Hair follicular keratinocyte (primary cell): ENCODE data around the gene CUX1. TPM values are rescaled to one million over a fixed set of nuclear protein-coding genes. Genes with fewer than 3 reads are reported as not detected.

Experiments
- total RNA-seq: library from RNA; depleted of rRNA; stranded (reverse); fragments of >200 nt; gene quantifications from 2 replicates; pipeline ENCODE4 v1.2.3, GENCODE V29; 2015

CUX1 gene, protein sequence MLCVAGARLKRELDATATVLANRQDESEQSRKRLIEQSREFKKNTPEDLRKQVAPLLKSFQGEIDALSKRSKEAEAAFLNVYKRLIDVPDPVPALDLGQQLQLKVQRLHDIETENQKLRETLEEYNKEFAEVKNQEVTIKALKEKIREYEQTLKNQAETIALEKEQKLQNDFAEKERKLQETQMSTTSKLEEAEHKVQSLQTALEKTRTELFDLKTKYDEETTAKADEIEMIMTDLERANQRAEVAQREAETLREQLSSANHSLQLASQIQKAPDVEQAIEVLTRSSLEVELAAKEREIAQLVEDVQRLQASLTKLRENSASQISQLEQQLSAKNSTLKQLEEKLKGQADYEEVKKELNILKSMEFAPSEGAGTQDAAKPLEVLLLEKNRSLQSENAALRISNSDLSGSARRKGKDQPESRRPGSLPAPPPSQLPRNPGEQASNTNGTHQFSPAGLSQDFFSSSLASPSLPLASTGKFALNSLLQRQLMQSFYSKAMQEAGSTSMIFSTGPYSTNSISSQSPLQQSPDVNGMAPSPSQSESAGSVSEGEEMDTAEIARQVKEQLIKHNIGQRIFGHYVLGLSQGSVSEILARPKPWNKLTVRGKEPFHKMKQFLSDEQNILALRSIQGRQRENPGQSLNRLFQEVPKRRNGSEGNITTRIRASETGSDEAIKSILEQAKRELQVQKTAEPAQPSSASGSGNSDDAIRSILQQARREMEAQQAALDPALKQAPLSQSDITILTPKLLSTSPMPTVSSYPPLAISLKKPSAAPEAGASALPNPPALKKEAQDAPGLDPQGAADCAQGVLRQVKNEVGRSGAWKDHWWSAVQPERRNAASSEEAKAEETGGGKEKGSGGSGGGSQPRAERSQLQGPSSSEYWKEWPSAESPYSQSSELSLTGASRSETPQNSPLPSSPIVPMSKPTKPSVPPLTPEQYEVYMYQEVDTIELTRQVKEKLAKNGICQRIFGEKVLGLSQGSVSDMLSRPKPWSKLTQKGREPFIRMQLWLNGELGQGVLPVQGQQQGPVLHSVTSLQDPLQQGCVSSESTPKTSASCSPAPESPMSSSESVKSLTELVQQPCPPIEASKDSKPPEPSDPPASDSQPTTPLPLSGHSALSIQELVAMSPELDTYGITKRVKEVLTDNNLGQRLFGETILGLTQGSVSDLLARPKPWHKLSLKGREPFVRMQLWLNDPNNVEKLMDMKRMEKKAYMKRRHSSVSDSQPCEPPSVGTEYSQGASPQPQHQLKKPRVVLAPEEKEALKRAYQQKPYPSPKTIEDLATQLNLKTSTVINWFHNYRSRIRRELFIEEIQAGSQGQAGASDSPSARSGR (N-terminal part only)
- total RNA-seq, result 13.5 and 28.3 TPM in 2 replicates

DNA sequence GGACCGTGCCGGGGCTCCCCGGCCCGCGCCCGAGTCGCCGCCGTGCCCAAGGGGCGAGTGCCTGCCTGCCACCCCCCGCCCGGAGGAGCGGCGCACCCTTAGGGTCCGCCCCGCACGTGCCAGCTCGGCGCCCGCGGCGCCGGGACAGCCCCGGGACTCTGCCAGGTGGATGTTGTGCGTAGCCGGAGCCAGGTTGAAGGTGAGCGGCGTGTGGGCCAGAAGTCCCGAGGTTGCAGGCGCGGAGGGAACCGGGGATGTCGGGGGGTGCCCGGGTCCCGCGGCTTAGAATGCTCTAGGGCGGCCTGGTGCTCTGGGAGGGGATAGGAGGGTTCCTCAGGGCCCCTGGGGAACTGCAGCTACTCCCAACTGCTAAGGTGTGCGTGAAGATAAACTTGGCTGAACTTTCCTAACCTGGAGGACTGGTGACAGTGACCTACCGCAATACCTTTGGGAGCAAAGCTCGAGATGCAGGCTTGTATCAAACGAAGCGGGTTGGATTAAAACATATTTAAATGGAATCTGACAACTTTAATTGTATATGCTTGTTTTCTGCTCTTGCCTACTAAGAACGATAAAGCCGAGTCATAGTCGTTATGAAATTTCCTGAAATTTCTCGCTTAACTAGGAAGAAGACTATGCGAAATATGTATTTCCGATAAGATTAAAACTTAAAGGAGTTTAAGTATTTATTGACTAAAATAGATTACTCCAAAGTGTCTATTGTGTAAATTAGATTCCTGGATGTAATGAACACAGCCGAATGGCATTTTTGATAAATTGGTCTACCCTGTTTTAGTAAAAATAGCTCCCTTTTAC is at the start of gene CUX1:
Gene CUX1, plus strand, starts transcription at position 156 of the 816 bp plus-strand sequence. Its CDS starts 14 bp downstream, at position 170.

DNA sequence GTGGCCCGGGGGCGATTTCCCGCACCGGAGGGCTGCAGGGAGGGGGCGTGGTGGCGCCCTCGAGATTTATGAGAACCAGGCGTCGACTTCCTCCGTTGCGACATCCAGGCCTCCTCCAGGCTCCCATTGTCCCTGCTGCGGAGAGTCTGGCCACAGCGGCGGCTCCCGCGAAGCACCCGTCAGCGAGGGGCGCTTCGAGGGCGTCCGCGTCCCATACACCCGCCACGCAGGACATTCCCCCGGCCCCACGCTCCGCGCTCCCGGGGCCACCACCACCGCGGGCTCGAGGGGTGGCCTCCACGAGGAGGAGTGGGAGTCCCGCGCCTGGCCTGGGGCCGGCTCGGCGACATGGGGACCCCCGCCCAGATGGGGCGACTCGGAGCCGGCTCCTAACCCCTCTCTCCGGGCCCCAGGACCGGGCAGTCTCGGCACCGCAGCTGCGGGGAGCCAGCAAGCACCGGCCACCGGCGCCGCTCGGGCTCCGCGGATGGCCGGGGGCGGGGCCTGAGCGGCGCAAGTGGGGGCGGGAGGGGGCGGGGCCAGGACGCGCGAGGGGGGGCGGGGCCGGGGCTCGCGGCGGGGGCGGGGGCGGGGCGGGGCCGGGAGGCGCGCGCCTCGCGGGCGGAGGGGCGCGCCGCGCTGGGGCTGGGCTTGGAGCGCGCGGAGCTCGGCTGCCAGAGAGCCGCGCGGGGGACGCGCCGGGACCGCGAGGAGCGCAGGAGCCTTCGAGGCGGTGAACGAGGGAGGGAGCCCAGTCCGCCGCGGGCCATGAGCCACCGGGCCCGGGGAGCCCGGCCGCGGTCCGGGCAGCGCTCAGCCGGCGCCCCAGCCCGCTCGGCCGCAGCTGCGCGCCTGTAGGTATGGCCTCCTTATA is 469.0 kb downstream of the CUX1 start, which contains the start of gene SH2B2:
Gene SH2B2, plus strand, starts transcription at position 632 of the 874 bp plus-strand sequence. CDS start 13,683 bp downstream, outside the sequence.

Other genes with a start within 250 kb of the CUX1 start
- gene MYL10, start 188.3 kb upstream of the CUX1 start, total RNA-seq, result not detected in 2 replicates